Measurements from ENCODE around the gene OTOS.

The OTOS gene

DNA sequence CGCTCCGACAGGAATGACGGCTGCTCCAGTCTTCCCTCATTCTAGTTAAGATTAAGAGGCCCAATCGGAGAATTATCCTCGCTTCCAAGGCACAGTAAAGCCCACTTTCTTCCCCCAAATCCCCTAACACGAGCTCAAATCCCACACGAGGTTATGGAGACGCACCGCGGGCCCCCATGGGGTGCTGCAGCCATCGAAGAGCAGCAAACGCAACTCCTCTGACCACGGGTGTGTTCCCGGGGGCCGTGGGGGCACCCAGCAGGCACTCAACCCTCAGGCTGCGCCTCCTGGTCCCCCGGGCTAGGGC, 4.8 kb downstream of the OTOS start:
- DNase-seq = no peak

DNA sequence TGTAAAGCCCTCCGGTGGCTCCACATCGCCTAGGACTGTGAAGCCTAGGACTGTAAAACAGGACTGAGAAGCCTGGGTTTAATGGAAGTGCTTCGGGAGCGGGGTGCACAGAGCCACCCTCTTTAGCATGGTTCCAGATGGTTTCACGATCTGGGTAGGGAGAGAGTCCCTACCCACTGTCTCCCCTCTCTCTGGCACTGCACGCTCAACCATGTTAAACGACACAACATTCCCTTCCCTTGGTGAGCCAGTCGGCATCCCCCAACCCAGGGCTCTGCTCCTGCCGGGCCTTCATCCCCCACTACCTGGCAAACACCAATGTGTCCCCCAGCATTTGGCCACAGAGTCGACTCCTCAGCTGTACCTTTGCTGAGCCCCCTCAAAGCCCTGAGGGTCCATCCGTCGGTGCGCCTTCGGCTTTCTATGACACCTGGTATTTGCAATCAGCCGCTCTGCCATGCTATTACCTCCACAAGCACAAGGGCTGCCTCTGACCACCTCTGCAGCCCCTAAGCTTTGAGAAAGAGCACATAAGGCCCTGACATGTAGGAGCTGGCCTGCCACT, 5.4 kb downstream of the OTOS start:
- no peak for DNase-seq

DNA sequence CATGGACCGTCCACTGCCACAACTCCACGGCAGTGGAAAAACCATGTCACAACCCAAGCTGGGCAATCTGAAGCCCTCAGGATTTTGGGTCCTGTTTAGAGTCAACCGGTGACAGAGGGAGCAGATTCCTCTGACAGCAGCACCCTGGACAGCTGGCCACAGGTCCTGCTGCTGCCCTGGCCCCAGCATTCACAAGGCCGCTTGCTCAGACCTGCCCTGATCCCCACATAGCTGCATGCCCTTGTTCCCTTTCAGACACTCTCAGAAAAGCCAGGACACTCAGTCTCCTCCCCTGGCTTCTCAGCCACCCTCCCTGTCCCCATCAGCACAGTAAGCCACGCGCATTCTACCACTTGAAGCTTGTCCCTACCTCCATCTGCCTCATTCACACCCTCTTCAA, 6.0 kb downstream of the OTOS start:
- no peak for DNase-seq

DNA sequence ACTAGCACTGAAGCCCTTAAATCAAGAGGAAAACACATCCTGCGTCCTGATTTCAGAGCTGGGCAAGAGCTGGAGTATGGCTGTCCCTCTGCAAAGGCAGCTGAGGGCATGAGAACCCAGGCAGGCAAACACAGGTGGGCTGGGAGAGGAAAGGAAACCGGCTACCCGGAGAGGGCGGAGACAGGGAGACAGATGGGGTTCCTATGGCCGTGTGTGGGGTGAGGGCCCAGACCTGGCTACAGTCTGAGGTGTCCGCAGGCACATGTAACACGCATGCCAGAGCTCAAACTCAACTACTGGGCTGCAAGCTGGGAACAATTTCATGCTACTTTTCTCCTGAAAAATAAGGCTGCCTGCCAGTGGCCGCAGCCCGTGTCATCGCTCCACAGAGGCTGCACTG, 7.1 kb downstream of the OTOS start:
- no peak for DNase-seq

DNA sequence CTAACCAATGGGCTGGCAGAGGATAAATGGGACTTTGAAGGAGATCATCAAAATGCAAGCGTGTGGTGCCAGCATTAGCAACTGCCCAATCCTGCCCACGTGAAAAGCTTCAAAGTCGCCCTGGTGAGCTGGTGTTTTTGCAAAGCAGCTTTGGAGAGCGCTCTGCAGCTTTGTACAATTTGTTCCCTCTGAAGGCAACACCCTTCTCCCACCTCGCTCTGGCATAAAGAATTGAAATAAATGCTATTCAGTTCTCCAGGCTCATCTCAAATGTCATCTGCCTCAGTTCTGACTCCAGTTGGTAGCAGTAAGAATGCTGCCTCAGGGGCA, 7.8 kb downstream of the OTOS start:
- no peak for DNase-seq

DNA sequence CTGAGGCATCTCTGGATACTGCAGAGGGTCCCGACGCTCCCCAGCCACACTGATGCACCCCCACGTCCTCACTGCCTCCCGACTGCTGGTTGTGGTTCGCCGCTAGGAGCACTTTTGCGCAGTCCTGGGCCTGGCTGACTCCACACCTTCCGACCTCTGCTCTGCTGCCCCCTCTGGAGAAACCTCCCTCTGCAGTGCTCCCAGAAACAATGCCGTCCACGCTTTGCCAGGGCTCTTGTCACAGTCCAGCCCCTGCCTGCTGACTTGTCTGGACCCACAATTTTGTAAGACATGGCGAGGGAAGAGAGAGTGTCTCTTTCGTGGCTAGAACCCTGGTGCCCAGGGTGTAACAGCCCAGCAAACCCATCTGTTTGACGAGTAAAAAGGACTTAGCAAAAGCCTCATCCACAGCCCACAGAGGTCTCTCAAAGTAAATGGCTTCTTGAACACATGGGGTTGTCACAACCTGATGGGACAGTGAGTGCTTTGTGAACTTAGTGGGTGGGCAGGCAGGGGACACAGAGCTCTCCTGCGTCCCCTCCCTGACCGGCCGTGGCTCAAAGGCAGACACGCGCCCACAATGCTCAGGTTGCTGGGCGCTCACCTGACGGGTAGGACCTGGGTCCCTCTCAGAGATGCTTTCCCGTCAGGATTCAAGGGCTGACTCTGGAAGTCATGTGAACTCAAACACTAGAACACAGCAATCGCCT, 8.4 kb downstream of the OTOS start:
- no peak for DNase-seq

DNA sequence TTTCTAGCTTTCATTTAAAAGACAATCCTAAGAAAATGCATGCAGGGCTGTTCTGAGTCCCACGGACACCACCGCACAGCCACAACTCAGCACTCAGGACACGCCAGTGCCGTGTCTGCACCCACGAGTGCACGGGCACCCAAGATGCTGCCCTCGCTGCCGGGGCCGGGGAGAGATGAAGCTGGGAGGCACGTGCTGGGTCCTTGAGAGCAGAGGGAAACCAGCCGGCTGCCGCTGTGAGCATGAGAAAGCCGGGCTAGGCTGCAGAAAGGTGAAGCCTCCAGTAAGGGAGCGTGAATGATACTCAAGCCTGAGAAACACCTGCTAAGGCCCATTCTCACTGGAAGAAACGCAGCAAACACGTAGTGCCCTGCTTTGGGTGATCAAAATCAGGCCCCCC, 9.2 kb downstream of the OTOS start:
- DNase-seq = no peak

DNA sequence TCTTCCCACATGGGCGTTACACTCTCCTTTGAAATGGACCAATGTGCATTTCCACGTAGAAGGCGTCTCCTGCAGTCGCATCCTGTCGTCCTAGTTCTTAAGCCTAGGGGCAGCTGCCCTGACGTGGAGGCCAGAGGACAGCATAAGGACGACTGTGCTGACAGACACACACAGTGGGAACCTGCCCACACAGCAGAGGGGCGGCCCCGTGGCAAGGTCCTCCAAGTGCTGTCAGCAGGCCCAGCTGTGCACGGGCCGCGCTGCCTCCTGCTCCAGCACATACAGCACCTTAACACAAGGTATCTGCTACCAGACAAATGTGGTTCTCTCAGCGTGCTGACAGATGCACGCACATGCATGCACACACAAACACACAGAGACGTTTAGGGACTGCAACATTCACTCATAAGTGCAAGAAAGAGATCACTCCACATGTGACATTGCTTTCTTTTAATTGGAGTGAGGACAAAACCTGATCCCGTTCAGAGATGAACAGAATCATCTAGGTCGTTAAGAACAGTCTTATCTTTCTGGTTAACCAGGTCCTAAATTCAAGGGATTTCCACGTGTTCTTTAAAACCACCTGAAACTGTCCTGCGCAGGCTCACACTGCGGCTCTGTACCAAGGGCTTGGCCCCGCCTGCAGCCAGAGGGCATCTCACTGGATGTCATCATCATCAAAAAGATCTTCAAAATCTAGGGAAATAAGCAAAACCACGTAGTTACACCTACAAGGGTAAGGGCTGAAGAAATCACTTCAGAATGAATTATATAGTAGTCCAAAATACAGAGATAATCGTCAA, 9.9 kb downstream of the OTOS start:
- DNase-seq = no peak

DNA sequence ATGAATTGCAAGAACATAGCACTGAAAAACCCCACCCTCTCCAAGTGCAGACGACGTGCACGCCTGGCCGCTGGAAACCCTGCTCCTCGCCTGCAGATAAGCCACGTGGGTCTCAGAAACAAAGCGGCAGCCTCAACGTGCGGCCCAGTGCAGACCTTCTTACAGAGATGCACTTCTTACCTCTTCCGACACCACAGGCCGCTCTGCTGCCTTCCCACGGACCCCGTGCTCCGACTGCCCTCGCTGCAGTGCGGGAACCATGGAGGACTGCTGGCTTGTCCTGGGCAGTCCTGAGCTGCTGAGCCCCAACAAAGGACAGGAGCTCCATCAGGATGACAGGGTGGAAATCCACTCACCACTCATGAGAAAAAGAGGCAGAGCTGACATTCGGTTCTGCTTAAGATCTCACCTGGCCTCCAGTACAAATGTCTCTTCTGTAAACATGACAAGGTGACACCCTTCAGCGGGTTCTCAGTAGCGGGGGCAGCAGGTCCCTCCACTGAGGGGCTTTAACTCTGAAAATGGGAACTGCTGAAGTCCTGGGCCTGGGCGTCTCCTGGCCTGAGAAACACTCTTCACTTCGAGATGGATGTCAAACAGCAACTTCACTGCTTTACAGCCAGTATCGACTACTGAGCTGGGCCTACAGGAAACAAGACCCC, 10.6 kb downstream of the OTOS start:
- no peak for DNase-seq

DNA sequence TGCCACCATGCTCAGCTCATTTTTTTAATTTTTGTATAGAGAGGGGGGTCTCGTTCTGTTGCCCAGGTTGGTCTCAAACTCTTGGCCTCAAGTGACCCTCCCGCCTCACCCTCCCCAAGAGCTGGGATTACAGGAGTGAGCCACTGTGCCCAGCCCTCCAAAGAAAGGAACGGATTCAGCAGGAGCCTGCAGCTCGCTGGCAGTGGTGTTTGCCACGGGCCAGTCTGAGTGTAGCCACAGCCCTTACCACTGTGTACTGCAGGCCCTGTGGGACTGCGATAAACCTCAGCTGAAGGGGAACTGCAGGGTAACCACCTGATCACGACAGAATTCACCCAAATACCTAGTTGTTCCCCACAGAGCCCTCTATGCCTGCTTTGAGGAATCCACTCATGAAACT, 11.1 kb downstream of the OTOS start:
- DNase-seq = no peak

DNA sequence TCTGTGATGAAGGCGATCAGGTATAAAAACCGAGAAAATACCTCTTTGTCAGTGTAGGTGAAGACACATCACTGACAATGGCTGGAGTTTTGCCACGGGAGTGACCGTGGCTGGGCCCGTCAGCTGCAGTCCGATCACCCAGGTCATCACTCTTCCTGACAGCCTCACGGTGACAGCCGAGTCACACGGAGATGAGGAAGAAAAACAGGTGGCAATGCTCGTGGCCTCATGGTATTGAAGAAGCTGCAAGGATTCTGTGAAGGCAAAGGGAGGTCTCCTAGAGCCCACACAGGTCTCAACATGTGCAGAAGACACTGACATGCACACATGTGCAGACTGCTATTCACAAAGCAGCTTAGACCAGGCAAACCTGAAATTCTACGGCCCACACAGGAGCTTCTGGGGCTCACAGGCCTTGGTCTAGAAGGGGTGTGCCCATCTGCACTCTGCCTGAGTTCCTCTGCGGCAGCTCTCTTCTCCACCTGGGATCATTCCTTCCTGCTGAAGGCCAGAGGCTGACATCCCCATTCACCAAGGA, 11.8 kb downstream of the OTOS start:
- no peak for DNase-seq

DNA sequence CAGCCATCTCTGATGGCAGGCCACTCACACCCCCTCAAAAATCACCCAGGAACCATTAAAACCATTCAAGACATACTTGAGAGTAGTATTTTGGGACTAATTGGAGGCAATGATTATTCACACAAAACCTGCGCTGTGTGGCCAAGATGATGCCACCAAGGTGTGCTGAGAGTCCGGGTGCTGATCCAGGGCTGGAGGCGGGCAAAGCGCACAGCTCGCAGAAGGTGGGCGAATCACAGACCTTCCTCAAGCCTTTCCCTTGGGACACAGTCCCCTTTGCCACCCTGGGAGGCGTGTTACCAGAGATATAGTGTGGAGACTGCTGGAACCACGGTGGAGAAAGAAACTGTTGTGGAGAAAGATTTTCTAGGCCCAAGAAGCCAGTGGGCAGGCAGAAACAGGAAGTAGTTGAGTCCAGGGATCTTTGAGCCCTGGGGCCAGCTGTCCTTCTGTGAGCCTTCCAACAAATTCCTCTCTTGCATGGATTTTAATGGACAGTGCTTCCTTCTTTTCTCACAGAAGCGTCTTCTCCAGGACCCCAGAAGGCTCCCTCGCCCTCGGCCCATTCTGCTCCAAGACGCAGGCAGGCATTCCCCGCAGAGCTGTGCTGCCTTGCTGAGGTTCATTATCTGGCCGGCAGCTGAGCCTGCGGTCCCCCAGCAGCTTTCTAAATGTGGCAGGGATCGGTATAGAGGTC, 12.4 kb downstream of the OTOS start:
- no peak for DNase-seq

DNA sequence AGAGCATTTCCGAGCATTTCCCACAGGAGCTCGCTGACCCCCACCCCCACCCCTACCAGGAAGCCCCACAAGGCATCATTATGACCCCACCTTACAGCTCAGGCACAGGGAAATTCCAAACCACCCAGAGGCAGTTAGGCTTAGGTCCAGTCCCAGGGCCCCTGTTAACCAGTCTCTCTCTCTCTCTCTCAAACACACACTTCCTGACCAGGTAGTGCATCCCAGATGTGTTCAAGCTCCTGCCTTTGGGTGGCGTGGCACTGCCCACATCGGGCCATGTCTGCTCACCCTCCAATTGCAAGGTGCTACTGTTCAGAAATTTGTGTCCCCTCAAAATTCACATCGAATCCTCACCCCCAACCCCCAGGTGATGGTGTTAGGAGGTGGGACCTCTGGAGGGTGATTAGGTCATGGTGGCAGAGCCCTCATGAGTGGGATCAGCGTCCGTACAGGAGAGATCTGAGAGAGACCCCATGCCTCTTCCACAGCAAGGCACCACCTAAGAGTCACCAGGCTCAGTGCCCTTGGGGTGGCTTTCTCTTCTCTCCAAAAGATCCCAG, 13.2 kb downstream of the OTOS start:
- no peak for DNase-seq

DNA sequence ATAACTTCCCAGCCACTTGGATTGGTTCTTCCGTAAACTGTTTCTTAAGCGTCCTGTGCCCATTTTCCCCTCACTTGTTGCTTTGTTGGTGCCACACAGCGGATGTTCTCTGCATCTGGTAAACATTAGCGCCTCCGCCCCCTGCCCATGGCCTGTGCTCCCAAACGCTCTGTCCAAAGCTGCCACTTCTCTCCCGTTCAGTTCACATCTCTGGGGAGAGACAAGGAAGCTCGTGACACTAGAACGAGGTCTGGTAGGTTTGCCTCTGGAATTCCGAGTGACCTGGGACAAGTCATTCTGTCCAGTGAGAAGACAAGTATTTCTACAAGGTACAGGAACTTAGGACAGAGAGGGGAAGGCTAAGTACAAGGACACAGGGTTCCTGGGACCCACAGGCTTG, 13.7 kb downstream of the OTOS start:
- no peak for DNase-seq

DNA sequence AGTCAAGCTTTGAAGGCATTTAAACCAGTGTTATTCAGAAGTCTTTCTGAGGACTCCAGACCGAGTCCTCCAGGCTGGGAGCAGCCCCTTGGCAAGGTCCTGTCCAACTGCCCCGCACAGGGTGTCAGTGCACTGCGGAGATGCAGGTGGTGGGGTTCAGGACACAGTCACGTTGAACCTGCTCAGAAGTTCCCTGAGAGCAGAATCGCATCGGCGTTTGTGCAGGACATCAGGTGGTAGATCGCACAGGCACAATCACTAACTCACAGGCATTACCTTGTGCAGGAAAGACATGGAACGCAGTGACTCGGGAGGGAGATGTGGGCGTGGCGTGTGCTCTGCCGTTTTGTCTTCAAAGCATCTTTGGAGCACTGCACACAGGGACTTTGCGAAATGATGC, 14.7 kb downstream of the OTOS start:
- no peak for DNase-seq

DNA sequence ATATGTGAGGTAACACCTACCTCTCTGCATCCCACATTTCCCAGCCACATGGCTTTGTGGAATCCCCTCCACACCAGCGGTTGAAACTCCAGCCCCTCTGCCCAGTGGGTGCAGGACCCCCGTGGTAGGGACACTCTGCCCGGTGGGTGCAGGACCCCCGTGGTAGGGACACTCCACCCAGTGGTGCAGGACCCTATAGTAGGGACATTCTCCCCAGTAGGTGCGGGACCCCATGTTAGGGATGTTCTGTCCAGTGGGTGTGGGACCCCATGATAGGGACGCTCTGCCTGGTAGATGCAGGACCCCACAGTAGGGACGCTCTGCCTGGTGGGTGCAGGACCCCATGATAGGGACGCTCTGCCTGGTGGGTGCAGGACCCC, 15.8 kb downstream of the OTOS start:
- DNase-seq = no peak

DNA sequence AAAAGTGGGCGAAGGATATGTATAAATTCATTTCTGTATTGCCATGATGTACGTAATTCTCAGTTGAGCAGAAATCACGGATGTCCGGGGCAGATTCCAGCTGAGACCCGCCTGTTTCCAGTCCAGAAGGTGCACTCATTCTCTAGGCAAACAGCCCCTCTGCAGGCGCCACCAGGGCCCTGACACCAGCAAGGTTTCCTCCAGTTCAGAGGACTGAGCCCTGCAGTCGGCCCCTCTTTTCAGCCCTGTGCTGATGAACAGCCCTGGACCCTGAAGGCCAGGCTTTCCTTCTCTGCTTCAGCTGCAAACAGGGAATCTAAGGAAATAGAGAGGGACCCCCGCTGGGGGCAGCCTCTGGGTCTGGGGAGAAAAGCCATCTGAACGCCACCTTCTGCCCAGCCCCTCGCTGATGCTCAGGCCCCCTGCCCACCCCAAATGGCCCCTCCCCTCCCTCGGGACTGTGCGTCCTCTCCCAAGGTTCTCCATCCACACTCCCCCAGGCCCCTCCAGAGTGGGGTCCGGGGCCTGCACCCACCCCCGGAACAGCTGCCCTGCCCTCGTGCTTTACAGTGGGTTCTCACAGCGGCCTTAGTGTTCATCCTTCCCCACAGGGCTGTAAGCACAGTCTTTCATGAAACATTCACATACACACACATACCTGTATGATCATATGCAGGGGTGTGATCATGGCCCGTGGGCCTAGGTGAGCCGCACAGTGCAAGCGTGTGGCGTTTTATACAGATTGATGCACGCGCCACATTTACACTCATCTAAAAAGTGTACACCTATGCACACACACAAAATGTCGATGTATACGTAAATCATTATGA, 16.4 kb downstream of the OTOS start:
- DNase-seq = no peak

DNA sequence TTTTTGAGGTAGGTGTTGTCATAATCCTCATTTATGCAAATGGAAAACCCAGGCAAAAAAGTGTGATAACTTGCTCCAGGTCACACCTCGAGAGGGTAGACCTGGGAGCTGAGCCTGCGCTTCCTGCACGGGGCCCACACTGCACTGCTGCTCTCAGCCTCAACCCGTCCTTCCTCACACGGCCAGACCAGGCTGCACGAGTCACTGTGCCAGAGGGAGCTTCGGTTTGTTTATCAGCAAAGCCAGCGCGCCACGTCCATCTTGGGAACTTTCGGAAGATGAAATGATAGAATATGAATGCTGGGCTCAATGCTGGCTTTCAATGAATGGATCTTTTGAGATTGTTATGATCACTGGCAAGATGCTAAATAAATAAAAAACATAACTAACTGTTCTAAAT, 18.8 kb downstream of the OTOS start:
- no peak for DNase-seq

DNA sequence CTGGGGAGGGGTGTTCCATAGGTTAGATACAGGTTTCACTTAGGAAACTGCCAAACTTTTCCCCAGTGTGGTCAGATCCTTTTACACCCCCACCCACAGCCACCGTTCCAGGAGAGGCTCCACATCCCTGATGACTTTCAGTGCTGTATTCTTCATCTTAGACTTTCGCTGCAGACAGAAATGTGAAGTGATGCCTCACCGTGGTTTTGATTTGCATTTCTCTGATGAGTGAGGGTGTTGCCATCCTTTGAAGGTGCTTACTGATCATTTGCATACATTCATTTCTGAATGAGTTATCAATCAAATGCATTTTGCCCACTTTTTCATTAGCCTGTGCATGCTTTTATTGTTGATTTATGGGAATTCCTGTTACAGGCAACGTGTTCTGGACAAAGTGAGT, 19.3 kb downstream of the OTOS start:
- DNase-seq = no peak

DNA sequence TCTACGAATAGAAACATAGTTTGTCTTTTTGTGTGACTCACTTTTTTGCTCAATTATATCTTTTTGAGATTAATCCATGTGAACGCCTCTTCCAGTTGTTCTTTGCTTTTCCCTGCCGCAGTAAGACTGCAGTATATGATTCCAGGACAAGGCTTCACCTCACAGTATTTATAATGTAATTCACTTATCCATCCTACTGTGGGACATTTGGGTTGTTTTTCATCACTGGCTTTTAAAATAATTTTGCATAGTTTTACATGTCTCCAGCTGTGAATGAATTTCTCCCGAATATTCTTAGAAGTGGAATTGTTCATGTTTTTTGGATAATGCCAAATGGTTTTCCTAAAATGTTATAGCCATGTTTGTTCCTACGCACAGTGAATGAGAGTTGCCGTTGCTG, 26.2 kb downstream of the OTOS start:
- DNase-seq = no peak

DNA sequence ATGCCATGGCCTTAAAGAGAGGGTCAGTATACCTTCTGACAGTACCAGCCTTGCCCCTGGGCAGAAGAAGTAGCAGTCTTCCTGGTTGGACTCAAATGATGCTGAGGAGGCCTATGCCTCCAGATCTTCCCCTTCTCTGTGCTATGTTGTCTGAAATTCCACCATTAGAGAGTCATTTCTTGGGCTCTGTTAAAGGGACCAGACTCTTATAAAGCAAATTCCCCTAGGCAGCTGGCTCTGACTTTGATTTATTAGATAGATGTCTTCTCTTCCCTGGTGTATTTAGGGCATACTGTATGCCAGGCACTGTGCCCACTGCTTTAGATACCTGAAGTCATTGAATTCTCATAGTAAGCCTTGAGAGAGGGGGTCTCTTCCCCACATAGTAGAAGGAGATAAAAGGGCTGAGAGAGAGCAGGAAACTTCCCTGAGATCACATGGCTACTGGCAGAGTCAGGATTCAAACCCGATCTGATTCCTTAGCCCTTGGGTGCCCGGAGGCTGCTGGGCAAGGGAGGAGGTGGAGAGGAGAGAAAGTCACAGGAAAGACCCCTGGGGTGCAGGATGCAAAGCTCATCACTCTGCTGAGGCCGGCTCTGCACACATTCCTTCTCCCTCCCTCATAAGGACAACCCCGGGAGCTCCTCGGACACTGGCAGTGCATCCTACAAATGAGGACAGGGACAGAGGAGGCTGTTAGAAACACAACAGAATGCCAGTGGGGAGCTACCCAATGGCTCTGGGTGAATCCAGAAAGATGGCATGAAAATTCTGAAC, 27.4 kb downstream of the OTOS start:
- DNase-seq = no peak
